C4-2B (cell line): Measurements from ENCODE around the gene SPACA4.

ENCODE experiments used
- H3K27ac ChIP-seq: fragments of 450-650 bp; 2 replicates; pipeline ENCODE4 v1.5.1; 2017
- CTCF ChIP-seq: fragments of 450-650 bp; conservative IDR thresholded peaks from 2 replicates; pipeline ENCODE4 v1.5.1; 2017; ENCODE audit warnings: mild to moderate bottlenecking
- ZFX ChIP-seq: fragments of 450-650 bp; IDR thresholded peaks from 2 replicates; pipeline ENCODE4 v1.6.1; 2017

Gene SPACA4

GRCh38 chr19:48627865-48628314 is 21.3 kb downstream of the SPACA4 start:
- TF ChIP-seq ZFX (no peak), CTCF (no peak)
- H3K27ac ChIP-seq, result no peak overlapping the region

GRCh38 chr19:48628486-48629296 is 22.1 kb downstream of the SPACA4 start:
- TF ChIP-seq CTCF (no peak), ZFX (no peak)

GRCh38 chr19:48629297-48629598 is 22.7 kb downstream of the SPACA4 start:
- H3K27ac ChIP-seq, result peak overlapping the region; percentile 93; the same call in 1 of the 2 replicates
- TF ChIP-seq CTCF (no peak), ZFX (no peak)

More at GRCh38 chr19:48628486-48629296, 22.1 kb downstream of the SPACA4 start:
- H3K27ac ChIP-seq, result no peak overlapping the region

- no peak for TF ChIP-seq CTCF
- no peak for TF ChIP-seq ZFX
- peak overlapping the region; percentile 93 for H3K27ac ChIP-seq
Observed at GRCh38 chr19:48629599-48630295, 23.2 kb downstream of the SPACA4 start.

GRCh38 chr19:48630296-48631063 is 23.9 kb downstream of the SPACA4 start:
- H3K27ac ChIP-seq, result peak overlapping the region; percentile 93
- TF ChIP-seq CTCF (peak; percentile 45; the same call in 1 of the 2 replicates), ZFX (no peak)

GRCh38 chr19:48631225-48631624 is 24.7 kb downstream of the SPACA4 start:
- H3K27ac ChIP-seq, result peak overlapping the region; percentile 93
- TF ChIP-seq CTCF (no peak), ZFX (no peak)

GRCh38 chr19:48632286-48632685 is 25.7 kb downstream of the SPACA4 start:
- H3K27ac ChIP-seq, result peak overlapping the region; percentile 92
